LoVo (cell line): ENCODE results near the gene CACHD1.
"Not testable (repeated sequence)": the region's sequence is repeated elsewhere in the genome, so short reads cannot be mapped to it uniquely, and the experiment has no call there.

Experiments
- DNase-seq: peaks from one replicate; pipeline ENCODE4 v3.0.0-alpha.2; 2016; ENCODE audit warnings: low spot score

Gene CACHD1

DNA sequence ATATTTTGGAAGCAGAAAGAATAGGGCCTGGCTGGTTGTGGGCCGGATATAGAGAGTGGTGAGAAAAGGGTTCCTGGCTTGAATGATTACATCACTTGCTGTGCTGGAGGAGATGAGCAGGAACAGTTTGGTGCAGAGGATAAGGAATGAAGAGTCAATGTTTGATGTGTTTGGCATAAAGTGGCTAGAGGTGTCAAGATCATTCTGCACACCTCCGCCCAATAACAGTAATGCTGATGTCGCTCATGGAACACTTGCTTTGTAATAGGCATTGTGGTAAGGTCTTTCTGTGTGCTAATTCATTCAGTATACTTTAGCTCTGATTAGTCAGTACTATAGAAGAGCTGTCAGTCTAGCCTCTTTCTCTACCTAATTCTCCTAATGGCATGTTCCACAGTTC is 226.9 kb downstream of the CACHD1 start:
- no peak for DNase-seq

DNA sequence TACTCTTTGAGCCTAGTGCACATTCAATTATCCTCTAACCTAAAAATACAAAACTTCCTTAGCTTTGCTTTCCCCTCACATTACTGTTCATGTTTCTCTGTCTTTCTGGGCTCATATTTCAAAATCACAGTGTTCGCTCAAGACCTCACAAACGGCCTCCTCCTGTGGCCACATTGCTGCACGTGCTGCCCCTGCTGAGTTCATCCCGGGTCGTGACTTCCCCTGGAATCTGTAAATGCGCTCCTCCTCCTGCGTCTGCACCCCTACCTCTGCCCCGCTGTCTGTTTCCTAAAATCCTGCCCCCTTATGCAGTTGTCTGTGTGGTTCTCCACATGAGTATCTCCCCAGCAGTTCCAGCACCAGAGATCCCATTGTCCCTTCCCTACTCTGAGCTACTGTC is 229.4 kb downstream of the CACHD1 start:
- no peak for DNase-seq

DNA sequence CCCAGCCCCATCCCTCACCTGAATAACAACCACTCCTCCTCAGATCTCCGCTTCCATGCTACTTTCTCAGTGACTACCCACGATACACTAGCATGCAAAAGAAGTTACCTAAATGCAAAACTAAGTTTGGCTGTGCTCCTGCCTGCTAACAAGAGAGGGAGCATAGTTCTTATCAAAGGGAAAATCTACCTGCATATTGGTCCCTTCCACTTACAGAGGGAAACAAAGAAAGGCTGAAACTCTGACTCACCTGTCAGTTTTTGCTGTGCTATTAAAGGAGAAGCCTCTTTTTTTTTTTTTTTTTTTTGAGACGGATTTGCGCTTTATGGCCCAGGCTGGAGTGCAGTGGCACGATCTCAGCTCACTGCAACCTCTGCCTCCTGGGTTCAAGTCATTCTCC is 231.1 kb downstream of the CACHD1 start:
- DNase-seq: no peak

DNA sequence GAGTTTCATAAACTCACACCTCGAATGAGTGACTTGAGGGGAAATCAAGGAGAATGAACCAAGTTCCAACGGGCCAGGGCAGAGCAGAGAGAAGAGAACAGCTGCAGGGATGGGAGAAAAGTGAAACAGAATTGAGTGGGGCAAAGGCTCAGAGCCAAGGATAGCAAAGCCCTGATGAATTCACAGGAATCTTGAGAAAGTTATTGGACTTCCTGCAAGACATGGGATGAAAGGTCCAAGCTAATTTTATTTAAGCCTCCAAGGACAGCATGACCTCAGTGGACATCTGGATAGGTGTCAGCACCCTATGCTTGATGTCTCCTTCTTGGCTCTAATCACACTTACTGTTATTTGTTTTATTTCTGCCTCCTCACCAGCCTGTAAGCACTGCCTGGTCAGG is 232.0 kb downstream of the CACHD1 start:
- DNase-seq: no peak

DNA sequence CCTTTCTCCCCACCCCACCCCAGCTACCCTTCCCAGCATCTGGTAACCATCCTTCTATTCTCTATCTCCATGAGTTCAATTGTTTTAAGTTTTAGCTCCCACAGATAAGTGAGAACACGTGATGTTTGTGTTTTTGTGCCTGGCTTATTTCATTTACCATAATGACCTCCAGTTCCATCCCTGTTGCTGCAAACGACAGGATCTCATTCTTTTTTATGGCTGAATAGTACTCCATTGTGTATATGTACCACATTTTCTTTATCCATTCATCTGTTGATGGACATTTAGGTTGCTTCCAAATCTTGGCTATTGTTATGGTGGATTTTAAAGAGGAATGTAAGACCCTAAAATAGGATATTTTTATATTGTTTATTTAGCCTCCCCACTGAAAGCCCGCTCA is 232.7 kb downstream of the CACHD1 start:
- not testable (repeated sequence) for DNase-seq

DNA sequence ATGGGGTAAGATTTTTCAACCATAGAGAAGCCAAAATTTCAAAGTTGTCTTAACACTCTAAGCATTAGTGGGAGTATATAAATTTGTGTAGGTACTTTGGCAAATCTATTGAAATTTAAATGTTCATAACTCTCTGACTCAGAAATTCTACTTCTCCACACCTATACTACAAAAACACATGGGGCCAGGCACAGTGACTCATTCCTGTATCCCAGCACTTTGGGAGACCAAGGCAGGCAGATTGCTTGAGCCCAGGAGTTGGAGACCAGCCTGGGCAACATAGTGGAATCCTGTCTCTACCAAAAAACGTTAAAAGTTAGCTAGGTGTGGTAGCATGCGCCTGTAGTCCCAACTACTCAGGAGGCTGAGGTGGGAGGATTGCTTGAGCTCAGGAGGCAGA is 233.7 kb downstream of the CACHD1 start:
- no peak for DNase-seq

DNA sequence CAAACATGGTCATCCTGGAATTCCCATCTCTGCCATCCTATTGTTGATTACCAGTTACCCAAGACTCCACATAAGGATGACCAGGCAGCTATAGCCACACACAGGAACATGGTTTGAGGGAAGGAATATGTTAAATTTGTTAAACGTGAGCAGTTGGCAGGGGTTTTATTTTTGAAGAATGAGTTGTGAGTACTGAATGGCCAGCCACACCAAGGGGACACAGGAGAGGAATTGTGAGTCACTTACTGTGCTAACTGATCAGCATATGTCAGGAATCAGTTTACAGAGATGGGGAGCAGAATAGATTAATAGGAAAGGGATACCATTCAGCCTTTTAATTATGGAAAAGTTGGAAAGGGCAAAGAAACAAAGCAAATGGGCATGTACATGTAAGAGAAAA is 235.7 kb downstream of the CACHD1 start:
- DNase-seq: no peak

DNA sequence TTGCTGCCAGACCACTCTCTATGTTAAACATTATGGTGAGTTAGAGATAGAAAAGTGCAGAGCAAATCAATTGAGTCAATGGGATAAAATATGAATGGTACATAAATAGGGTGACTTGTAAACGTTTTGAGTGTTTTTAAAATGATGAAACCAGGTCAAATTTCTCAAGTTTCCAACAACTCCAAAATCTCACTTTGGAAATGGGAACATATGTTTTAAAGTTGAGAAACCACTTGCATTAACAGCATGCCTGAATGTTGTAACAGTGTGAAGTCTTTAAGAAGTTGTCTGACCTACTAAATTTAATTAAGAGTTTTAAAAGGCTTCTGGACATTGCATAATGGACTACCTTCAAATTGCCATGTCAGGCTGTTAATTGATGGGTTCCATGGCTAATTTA is 241.3 kb downstream of the CACHD1 start:
- no peak for DNase-seq

DNA sequence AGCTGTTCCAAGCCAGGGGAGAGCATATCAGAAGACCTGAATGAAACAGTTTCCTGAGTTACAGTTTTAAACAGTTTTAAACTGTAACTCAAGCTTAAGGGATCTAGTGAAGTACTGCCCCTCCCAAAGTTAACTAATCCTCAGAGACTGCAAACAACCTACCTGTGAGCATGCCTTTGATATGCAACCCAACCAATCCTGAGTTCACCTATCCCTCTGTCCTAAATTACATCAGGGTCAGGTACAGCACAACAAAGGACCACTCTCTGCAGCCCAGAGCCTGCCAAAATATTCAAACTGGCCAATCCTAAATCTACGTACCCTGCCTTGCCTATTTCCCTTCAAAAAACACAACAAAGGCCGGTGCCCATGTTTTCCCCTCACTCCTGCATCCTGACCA is 242.1 kb downstream of the CACHD1 start:
- no peak for DNase-seq

DNA sequence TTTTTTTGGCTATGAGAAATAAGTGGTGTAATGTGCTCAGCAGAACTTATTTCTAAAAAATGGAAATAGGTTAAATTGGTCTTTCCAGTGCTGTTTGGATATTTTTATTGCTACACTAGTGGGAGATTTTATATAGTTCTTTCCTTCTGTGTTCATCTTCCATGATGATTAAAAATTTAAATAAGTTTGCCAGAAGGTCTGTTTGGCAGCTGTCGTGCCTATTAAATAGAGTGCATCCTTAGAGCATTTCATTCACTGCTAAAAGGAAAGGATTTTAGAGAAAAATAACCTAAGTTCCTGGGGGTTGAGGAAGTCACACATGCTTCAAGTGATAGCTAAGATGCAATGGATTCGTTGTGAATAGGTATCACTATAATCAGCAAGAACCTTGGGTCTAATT is 245.3 kb downstream of the CACHD1 start:
- no peak for DNase-seq

DNA sequence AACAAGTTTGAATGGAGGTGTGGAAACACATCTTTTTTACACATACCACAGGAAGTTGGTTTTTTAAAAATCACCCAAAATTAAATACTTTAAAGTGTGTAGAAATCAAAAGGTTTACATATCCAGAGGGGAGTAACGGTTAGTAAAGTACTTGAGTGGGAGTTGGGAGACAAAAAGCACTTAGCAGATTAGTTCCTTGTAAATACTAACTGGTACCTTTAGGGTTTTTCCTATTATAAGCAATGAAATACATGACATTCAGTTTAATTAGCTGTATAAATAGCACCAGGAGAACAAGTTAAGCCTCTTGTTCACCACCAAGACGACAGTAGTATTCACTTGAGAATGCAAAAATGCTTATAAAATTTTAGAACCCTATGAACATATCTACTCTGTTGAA is 251.2 kb downstream of the CACHD1 start:
- no peak for DNase-seq

DNA sequence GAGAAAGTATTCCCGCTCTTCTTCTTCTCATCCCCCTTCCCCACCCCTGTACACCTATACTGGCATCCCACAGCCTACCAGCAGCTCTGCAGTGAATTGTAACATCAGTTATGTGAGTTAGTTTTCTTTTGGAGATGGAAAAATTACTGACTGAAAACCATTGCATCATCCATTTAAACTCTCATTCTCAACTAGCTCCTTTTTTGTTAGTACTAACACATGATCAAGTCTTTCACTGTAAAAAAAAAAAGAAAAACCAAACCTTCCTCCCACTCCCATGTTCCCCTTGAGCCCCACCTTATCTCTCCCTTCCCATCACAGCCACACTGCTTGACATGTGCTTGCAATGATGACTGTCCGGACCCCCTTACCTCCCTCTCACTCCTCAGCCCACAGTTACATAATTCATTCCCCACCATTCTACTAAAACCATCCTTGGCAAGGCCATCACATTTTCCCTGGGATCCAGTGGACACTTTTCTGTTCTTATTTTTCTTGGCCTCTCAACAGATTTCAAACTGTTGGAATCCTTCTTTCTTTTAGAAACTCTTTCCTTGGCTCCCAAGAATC is 251.7 kb downstream of the CACHD1 start:
- no peak for DNase-seq

DNA sequence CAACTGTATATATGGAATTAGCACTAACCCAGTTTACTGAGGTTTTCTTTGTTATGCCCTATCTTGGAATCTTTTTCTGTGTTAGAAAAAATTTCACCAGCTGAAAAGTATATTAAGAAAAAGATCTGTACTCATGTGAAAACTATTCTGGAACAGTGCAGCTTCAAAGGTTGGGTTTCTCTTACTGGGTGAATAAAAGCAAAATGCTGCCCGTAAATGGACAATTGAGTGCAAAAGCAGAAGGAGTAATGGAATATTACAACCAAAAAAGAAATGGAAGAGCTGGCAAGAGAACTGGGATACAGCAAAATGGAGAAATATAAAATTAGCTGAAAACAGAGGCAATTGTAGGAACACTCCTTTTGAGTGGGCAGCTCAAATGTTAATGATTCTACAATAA is 257.9 kb downstream of the CACHD1 start:
- DNase-seq: no peak

DNA sequence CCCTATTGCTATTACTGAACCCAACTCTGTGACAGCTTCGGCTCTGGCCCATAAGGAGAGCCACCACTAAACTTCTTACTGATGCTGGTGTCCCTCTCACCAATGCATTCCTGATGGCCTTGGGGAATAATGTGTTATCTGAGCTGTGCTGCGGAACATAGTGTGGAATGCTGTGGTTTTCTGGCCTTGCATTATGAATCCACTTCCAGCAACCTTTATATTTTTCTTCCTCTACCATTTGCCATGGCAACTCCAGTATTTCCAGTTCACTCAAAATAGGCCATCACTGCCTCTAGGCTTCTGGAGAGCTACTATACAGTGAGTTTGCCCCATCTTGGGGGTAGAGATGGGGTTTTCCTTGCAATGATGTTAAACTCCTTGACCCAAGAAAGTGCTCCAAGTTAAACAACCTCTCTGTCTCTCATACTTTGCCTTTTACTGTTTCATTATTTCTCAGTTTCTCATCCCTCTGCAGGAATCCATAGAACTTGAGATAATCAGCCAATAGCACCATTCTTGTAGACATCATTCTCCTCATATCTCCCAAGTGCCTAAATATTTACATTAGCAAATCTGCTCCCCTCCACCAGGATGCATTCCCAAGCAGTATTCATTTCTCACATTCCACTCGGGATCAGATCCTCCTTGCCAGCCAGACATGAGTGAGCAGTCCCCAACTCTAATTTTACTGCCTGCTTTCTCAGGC is 263.8 kb downstream of the CACHD1 start:
- no peak for DNase-seq

DNA sequence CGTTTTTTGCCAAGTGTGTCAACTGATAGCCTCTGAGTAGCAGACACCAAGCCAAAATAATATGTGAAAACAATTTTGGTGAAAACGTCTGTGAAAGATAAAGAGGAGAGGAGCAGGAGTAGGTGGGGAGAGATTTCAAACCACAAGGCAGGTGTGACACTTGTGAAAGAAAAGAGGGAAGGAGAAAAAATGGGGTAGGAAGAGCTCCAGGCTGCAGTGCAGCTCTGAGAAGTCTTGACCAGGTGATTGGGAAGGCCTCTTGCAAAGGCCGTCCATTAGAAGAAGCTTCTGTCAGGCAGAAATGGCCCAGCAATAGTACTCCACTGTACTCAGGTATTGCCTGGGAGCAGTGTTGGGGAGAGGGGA is 264.3 kb downstream of the CACHD1 start:
- no peak for DNase-seq

DNA sequence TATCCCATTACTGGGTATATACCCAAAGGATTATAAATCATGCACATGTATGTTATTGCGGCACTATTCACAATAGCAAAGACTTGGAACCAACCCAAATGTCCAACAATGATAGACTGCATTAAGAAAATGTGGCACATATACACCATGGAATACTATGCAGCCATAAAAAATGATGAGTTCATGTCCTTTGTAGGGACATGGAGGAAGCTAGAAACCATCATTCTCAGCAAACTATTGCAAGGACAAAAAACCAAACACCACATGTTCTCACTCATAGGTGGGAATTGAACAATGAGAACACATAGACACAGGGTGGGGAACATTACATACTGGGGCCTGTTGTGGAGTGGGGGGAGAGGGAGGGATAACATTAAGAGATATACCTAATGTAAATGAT is 270.8 kb downstream of the CACHD1 start:
- not testable (repeated sequence) for DNase-seq
